Suprapubic skin (tissue), 4 donors: ENCODE data around the gene ZNF808. TPM values are rescaled to one million over a fixed set of nuclear protein-coding genes. Genes with fewer than 3 reads are reported as not detected.
"Not testable (repeated sequence)": the region's sequence is repeated elsewhere in the genome, so short reads cannot be mapped to it uniquely, and the experiment has no call there.

Source experiments
- DNase-seq, 2 donors: peaks; one replicate each; pipeline ENCODE4 v3.0.0-alpha.2; 2019; ENCODE audit warnings: low spot score in 2 of 2
- H3K27ac ChIP-seq: fragments of 200-600 bp; sonication (generic); one replicate; pipeline ENCODE4 v1.5.1; 2019
- H3K27me3 ChIP-seq: fragments of 200-600 bp; sonication (generic); one replicate; pipeline ENCODE4 v1.5.1; 2019
- H3K36me3 ChIP-seq: fragments of 200-600 bp; sonication (generic); one replicate; pipeline ENCODE4 v1.5.1; 2019
- H3K4me1 ChIP-seq: fragments of 200-600 bp; sonication (generic); one replicate; pipeline ENCODE4 v1.5.1; 2019
- H3K4me3 ChIP-seq: fragments of 200-600 bp; sonication (generic); one replicate; pipeline ENCODE4 v1.5.1; 2019; ENCODE audit warnings: mild to moderate bottlenecking
- H3K9me3 ChIP-seq: fragments of 200-600 bp; sonication (generic); one replicate; pipeline ENCODE4 v1.5.1; 2019
- CTCF ChIP-seq, 2 donors: fragments of 200-600 bp in 1 of 2; fragments of 450-650 bp in 1 of 2; sonication (generic) in 1 of 2; IDR thresholded peaks; one replicate each; pipeline ENCODE4 v1.5.1; 2016 to 2019; ENCODE audit warnings: antibody characterized with exemption in 2 of 2, mild to moderate bottlenecking in 1 of 2, moderate library complexity in 1 of 2
- EP300 ChIP-seq: sonication (generic); formaldehyde crosslinking; IDR thresholded peaks from one replicate; pipeline ENCODE4 v1.6.1; 2017; ENCODE audit warnings: antibody characterized with exemption
- POLR2A ChIP-seq, 2 donors: fragments of 450-650 bp; IDR thresholded peaks; one replicate each; pipeline ENCODE4 v1.6.1; 2017; ENCODE audit warnings: antibody characterized with exemption in 2 of 2, mild to moderate bottlenecking in 2 of 2, moderate library complexity in 2 of 2
- POLR2AphosphoS5 ChIP-seq, 3 donors: sonication (generic); formaldehyde crosslinking; IDR thresholded peaks; one replicate each; pipeline ENCODE4 v1.6.1; 2017; ENCODE audit warnings: antibody characterized with exemption in 3 of 3
- whole genome bisulfite sequencing: methylation state at CpG from one replicate; pipeline ENCODE4 v1.1.5; 2018; 5-methylcytosine and 5-hydroxymethylcytosine counted together
- total RNA-seq, 4 donors: library from RNA; depleted of rRNA; stranded (reverse); fragments of >200 nt; gene quantifications; one replicate each; pipeline ENCODE4 v1.1.0, GENCODE V29; 2016

Gene ZNF808
- total RNA-seq, 4 donors from 2014 or later: 15.4 to 33.8 (median 18.4) TPM

- peaks cover 19% of the 10 kb centered on the region for H3K4me1 ChIP-seq
- no peaks in the 10 kb centered on the region for H3K9me3 ChIP-seq
- 89% methylated on average over 2 of the region's 2 CpGs for WGBS
- no peaks in the 10 kb centered on the region for H3K27me3 ChIP-seq
- H3K4me3 ChIP-seq: no peak overlapping the region
- TF ChIP-seq CTCF (IDR thresholded peaks at IDR 0.05) (no peak), POLR2A (IDR thresholded peaks at IDR 0.05) (no peak), EP300 (no peak), POLR2AphosphoS5 (IDR thresholded peaks at IDR 0.05) (no peak)
- no peak overlapping the region for H3K27ac ChIP-seq
- H3K36me3 ChIP-seq: peaks cover 12% of the 10 kb centered on the region
- DNase-seq: no peak
These were observed 5.0 kb downstream of the ZNF808 start for GRCh38 chr19:52532480-52532879.

DNA sequence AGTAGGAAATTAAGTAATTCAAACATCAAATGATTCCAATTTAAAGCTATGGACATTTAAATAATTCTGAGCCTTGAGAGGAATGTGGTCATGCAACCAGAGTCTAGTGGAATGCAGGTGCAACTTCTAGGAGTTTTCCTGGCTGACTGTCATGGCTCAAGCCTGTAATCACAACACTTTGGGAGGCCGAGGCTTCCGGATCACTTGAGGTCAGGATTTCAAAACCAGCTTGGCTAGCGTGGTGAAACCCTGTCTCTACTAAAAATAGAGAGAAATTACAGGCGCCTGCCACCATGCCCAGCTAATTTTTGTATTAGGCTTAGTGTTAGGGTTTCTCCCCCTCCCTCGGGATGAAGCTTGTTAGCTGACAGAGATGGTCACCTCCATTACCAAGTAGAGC, 6.4 kb downstream of the ZNF808 start:
- TF ChIP-seq CTCF (IDR thresholded peaks at IDR 0.05): no peak
- TF ChIP-seq POLR2AphosphoS5 (IDR thresholded peaks at IDR 0.05): no peak
- Histone ChIP-seq H3K4me3 (no peak overlapping the region), H3K4me1 (peaks cover 9% of the 10 kb centered on the region), H3K9me3 (no peaks in the 10 kb centered on the region), H3K36me3 (peaks cover 12% of the 10 kb centered on the region), H3K27ac (no peak overlapping the region), H3K27me3 (no peaks in the 10 kb centered on the region)
- WGBS: 46% methylated on average over 5 of the region's 5 CpGs
- DNase-seq: no peak

DNA sequence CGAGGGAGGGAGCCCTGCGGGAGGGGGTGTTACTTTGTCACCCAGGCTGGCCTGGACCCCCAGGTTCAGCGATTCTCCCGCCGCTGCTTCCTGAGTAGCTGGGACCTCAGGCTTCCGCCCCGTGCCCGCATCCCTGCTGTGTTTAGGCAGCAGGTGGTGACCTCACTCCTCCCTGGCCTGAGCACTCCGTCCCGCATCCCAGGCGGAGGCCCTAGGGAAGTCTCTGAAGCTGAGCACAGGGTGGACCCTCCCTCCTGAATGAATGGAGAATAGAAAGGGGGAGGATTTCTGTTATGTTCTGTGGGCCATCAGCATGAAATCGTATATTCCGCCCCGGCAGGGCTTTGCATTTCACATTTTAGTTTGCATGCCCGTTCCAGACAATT, 7.9 kb downstream of the ZNF808 start:
- H3K4me1 ChIP-seq, H3K27ac ChIP-seq, H3K9me3 ChIP-seq, H3K27me3 ChIP-seq, DNase-seq: not testable (repeated sequence)
- WGBS: 4% methylated on average over 15 of the region's 15 CpGs
- peak overlapping the region; percentile 70 for H3K4me3 ChIP-seq
- peaks cover 17% of the 10 kb centered on the region for H3K36me3 ChIP-seq

DNA sequence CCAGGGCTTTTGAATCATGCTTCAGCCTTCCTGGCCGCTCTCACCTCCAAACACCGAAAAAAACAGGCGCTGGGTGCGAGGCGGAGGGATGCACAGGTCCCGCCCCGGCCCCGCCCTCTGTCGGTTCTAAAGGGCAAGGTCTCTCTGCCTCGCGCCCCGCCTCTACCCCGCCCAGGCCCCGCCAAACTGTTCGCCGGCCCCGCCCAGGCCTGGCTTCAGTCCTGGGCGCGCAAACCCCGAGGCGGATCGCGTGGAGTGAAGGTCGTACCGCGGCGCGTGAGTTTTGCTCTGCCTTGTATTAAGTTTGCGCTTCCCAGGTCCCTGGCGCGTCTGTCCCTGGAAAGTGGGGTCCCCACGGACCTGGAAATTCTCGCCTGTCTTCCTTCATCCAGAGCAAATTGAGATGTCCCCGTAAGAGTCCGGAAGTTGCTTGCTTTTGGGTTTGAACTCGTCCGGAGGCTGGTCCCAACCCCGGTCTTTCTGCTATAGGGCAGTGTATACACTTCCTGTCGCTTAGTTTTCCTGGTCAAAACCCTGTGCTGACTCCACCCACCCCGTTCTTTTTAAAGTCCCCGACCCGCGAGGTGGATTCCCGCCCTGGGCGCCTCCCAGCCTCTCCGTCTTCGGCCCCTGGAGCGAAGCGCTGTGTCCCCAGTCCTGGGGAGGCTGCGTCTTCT, 8.4 kb downstream of the ZNF808 start:
- DNase-seq: peak; percentile 93 to 95
- Histone ChIP-seq H3K4me1 (peaks cover 9% of the 10 kb centered on the region), H3K9me3 (no peaks in the 10 kb centered on the region), H3K27ac (peak overlapping the region; percentile 82), H3K27me3 (no peaks in the 10 kb centered on the region), H3K4me3 (peak overlapping the region; percentile 70), H3K36me3 (peaks cover 17% of the 10 kb centered on the region)
- under 1% methylated on average over 24 of the region's 50 CpGs for WGBS
- TF ChIP-seq POLR2AphosphoS5 (IDR thresholded peaks at IDR 0.05) (no peak), CTCF (IDR thresholded peaks at IDR 0.05) (peak in 1 of 2 donors; percentile 32)

- Histone ChIP-seq H3K27ac (peak overlapping the region; percentile 82), H3K27me3 (no peaks in the 10 kb centered on the region), H3K36me3 (peaks cover 17% of the 10 kb centered on the region), H3K4me1 (peaks cover 9% of the 10 kb centered on the region), H3K4me3 (peak overlapping the region; percentile 70), H3K9me3 (no peaks in the 10 kb centered on the region)
- 2% methylated on average over 17 of the region's 17 CpGs for WGBS
- TF ChIP-seq POLR2AphosphoS5 (IDR thresholded peaks at IDR 0.05) (no peak), EP300 (no peak), CTCF (IDR thresholded peaks at IDR 0.05) (no peak), POLR2A (IDR thresholded peaks at IDR 0.05) (no peak)
- DNase-seq: no peak
These were observed 9.0 kb downstream of the ZNF808 start for GRCh38 chr19:52536448-52536800.

- not testable (repeated sequence) for H3K4me1 ChIP-seq, H3K4me3 ChIP-seq, DNase-seq, H3K27me3 ChIP-seq, H3K9me3 ChIP-seq, H3K27ac ChIP-seq
- 66% methylated on average over 4 of the region's 4 CpGs for WGBS
- peaks cover 19% of the 10 kb centered on the region for H3K36me3 ChIP-seq
These were observed 11.3 kb downstream of the ZNF808 start for GRCh38 chr19:52538815-52539214.

GRCh38 chr19:52541176-52541575, 13.7 kb downstream of the ZNF808 start:
- not testable (repeated sequence) for H3K27me3 ChIP-seq, H3K27ac ChIP-seq, H3K4me1 ChIP-seq, DNase-seq, H3K9me3 ChIP-seq, H3K4me3 ChIP-seq
- peaks cover 40% of the 10 kb centered on the region for H3K36me3 ChIP-seq
- 94% methylated on average over 5 of the region's 5 CpGs for WGBS
